Measurements from ENCODE around the gene ASIP.
"Not testable (repeated sequence)": the region's sequence is repeated elsewhere in the genome, so short reads cannot be mapped to it uniquely, and the experiment has no call there.

Gene ASIP

GRCh38 chr20:34290471-34290870 lies 49.2 kb downstream of the ASIP start:
- DNase-seq: no peak

GRCh38 chr20:34292496-34292895 lies 51.3 kb downstream of the ASIP start:
- no peak for DNase-seq

- no peak for DNase-seq
Observed at GRCh38 chr20:34293119-34293518, 51.9 kb downstream of the ASIP start.

GRCh38 chr20:34293589-34293988 lies 52.4 kb downstream of the ASIP start:
- DNase-seq: no peak

- no peak for DNase-seq
Observed at GRCh38 chr20:34294563-34294962, 53.3 kb downstream of the ASIP start.

GRCh38 chr20:34295284-34295683 lies 54.1 kb downstream of the ASIP start:
- DNase-seq: no peak

GRCh38 chr20:34296468-34296867 lies 55.2 kb downstream of the ASIP start:
- no peak for DNase-seq

GRCh38 chr20:34298294-34298784 lies 57.1 kb downstream of the ASIP start:
- DNase-seq: not testable (repeated sequence)

GRCh38 chr20:34299556-34300255 lies 58.5 kb downstream of the ASIP start:
- DNase-seq: no peak

- no peak for DNase-seq
Observed at GRCh38 chr20:34300256-34300806, 59.1 kb downstream of the ASIP start.

GRCh38 chr20:34300809-34301586 lies 59.8 kb downstream of the ASIP start:
- peak; percentile 27 for DNase-seq

- DNase-seq: peak; percentile 39
Observed at GRCh38 chr20:34301587-34302311, 60.5 kb downstream of the ASIP start.

GRCh38 chr20:34302312-34302722 lies 61.1 kb downstream of the ASIP start:
- DNase-seq: peak; percentile 31

- DNase-seq: peak; percentile 96
Observed at GRCh38 chr20:34302723-34303533, 61.7 kb downstream of the ASIP start, which contains the start of gene AHCY. TSS of gene AHCY (minus strand) at chr20:34303355. CDS start at chr20:34303270, 85 bp downstream.

- DNase-seq: no peak
Observed at GRCh38 chr20:34305333-34306230, 64.4 kb downstream of the ASIP start.

- no peak for DNase-seq
Observed at GRCh38 chr20:34309691-34310090, 68.5 kb downstream of the ASIP start.

- DNase-seq: no peak
Observed at GRCh38 chr20:34310481-34311117, 69.4 kb downstream of the ASIP start.

GRCh38 chr20:34311118-34312023 lies 70.1 kb downstream of the ASIP start:
- no peak for DNase-seq

GRCh38 chr20:34312024-34312460 lies 70.8 kb downstream of the ASIP start:
- no peak for DNase-seq

Measured in hematopoietic multipotent progenitor cell treated with erythropoietin and hydrocortisone succinate and interleukin-3 and kit ligand, for 8 days (in vitro differentiated cells).